ENCODE data around the gene RASL11B. TPM values are rescaled to one million over a fixed set of nuclear protein-coding genes. Genes with fewer than 3 reads are reported as not detected.
"Not testable (repeated sequence)": the region's sequence is repeated elsewhere in the genome, so short reads cannot be mapped to it uniquely, and the experiment has no call there.

The RASL11B gene, protein sequence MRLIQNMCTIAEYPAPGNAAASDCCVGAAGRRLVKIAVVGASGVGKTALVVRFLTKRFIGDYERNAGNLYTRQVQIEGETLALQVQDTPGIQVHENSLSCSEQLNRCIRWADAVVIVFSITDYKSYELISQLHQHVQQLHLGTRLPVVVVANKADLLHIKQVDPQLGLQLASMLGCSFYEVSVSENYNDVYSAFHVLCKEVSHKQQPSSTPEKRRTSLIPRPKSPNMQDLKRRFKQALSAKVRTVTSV
- total RNA-seq, result 0.11 TPM in 1 of 2 replicates, not detected in the other

DNA sequence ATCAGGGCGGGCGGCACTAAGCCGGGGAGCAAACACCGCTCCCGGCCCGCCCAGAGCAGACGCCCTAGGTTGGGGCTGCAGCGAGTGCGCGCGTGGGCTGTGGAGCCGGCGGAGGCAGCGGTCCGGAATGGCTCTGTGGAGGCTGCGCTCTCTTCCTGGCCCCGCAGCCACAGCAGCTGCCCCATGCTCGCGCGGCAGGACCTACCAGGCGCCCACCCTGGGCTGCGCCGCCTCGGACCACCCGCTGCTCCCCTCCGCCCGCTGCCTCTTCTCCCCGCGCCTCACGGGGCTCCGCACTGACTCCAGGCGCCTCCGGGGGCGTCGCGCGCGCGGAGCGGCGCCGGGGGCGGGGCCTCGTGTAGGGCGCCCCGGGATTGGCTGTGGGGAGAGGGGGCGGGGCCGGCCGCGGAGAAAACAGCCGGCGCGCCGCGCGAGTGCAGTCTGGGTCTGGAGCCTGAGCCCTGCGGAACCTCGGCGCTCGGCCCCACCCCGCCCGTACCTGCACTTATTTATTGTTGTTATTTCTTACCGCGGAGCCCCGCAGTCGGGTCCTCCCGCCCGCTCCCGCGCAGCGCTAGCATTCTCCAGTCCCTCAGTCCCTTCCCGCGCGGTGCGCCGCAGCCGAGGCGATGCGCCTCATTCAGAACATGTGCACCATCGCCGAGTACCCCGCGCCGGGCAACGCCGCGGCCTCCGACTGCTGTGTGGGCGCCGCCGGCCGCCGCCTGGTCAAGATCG is at the start of gene RASL11B:
RASL11B (plus strand) TSS at position 439 of the 738 bp plus-strand sequence; CDS start at position 630, 191 bp downstream.
- DNase-seq (ENCODE audit: low read depth, low spot score), result peak; percentile 13

DNA sequence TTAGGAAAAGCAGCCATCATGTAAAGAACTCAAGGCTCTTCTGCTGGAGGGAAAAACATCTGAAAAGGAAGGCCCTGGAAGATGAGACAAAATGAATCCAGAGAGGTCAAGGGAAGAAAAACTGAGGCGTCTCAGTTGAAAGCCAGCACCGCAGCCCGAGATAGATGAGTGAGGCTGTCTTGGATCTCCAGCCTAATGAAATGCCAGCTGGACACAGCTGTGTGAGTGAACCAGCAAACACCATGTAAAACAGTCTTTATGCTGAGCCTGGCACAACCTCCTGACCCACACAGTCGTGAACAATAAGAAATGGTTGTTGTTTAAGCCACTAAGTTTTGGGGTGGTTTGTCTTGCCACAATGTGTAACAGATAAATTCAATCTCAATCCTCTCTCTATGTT is 48.6 kb upstream of the RASL11B start:
- no peak for DNase-seq (ENCODE audit: low read depth, low spot score)

DNA sequence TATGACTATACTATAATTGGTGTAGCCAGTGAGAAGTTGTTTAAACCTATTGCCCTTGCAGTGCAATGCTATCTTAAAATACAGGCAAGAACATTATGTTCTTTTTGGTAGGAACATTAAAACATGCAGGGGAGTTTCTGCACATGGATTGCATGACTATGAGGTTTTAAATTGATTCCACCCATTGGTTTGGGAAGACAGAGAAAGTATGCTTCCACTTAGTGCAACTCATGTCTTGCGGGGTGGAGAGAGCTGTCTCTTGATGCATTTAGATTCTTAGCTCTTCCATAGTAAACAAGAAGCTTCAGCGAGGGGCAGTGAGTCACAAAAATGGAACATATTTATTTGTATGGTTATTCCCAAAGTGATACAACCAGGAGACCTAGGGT is 39.5 kb upstream of the RASL11B start:
- no peak for DNase-seq (ENCODE audit: low read depth, low spot score)

DNA sequence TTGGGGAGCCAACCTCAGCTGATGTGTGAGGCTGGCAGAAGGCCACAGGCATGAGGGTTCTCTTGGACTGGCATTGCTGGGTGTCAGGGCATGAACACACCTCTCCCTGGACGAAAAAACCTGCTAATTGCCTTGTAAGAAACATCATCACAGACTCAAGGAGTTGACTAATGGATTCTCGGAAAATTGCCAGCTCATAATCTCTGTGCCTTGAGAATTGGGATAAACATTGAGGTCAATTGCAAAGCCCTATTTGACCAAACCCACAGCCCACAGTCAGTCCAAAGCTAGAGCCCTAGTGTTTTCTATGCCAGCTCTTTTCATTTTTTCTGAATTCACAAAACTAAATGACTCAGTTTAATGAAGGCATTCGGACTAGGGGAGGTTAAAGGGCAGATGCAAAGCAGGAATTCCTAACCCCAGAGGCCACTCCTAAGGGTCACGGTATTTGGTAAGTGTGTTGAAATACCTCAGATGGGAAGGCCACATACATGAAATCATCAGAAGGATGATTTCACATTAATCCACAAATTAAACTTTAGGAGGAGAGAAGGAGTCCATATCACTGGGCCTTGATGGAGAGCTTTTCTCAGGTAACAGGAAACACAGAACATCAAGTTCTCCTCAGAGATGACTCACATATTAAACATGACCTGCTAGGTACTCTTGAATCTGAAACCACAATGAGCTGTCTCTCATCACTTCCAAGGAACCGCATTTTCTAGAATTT is 39.0 kb upstream of the RASL11B start:
- no peak for DNase-seq (ENCODE audit: low read depth, low spot score)

DNA sequence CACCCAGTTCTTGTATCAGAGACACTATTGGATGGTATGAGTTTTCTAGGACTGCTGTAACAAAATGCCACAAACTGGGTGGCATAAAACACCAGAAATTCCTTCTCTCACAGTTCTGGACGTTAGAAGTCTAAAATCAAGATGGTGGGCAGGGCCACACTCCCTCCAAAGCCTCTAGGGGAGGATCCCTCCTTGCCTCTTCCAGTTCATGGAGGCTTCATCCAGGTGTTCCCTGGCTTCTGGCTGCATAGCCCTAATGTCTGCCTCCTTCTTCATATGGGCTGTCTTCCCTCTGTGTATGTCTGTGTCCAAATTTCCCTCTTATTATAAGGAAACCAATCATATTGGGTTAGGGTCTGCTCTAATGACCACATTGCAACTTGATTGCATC is 38.4 kb upstream of the RASL11B start:
- DNase-seq (ENCODE audit: low read depth, low spot score), result no peak

DNA sequence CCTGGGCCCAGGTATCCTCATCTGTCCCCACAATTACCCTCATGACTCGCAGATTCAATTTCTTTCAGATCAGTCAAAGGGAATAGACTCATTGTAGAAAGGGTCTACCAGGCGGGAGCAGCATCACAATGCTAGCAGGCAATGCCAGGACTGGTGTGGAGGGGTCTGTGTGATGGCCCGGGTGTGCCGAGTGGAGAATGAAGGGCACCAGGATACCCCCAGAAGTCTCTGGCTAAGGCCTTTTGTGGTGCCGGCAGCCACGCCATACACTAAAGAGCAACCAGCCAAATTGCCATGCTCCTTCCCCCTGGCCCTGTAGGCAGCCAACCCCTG is 37.9 kb upstream of the RASL11B start:
- DNase-seq (ENCODE audit: low read depth, low spot score), result no peak

DNA sequence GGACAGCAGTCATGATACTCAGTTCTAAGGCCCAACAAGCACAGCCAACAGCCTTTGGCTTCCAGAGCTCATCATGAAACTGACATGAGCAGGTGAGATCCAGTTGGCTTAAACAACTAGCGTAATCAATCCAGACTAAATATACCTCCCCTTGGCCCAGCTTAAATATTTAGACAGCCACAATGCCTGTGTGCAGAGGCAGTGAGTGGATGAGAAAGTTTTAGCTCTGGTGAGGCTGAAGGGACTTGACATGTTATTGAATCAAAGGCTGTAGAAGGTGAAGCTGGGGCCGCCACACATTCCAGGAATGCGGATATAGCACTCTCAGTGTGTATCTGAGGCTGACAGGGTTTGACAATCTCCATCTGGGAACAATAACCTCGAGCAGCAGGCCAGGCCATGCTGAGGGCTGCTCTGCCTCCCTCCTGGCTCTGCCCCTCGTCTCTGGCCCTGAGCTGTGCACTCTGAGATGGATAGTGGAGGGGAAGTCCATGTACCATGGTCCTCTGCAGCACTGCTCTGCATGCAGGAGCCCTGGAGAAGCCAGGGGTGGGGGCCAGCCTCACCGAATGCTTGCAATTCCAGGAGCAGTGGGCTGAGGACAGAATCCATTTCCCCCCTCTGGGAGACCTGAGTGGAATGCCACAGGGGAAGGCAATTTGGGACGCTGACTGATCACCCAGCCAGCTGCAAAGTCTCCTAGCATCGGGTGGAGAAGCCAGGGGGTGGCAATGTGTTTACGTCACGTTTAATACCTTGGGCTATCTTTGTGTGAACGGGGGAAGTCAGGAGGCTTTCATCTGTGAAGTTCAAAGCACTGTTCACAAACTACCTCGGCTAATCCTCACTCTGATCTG is 37.3 kb upstream of the RASL11B start:
- no peak for DNase-seq (ENCODE audit: low read depth, low spot score)

DNA sequence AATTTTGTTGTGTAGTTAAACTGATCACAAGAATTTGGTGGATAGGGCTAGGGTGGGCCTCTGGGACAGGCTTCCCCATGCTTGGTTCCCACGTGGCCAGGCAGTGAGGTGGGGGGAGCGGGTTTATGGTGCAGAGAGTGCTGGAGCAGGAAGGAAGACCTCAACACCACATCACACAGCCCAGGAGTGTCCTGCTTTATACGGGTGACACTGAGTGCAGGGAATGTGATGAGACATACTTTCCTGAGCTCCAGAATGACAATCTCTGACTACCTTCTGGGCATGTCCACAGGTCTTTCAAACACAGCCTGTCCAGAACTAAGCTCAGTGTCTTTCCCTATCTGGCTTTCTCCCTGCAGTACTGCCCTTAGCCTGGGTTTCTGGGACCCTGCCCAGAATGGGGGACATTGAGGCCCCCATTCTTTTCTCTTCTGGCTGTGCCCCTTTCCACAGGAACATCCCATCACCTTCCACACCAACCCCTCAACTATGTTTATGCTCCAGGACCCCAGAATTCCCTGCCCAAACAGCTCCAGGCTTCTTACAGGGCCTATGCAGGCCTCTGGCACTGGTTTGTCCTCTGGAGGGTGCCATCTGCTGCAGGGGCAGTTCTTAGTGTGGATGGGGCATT is 36.5 kb upstream of the RASL11B start:
- DNase-seq (ENCODE audit: low read depth, low spot score), result no peak

DNA sequence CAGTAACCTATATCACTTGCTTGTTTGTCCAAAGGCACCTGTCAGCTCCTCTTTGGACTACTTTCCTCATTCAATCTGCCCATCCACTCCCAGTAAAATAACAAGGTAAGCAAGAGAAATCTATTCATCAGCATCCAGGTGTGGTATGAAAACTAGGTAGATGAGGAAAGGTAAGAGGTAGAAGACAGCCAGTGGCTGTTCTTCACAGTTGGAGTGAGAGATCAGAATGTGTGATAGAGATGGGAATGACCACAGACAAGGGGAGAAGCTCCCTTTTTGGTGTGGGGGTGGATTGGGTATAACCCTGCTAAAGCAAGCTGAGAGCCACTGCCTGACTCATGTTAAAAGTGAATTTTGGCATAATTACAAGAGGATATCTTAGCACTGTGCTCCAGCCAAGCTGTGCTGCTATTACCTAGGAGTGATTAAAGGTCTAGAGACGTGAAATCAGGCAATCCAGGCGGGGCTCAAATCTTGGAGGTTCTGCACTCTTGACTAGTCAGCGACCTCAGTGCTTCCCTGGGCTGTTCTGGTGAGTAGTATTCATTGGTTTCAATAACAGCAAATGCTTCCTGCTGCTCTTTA is 28.1 kb upstream of the RASL11B start:
- no peak for DNase-seq (ENCODE audit: low read depth, low spot score)

DNA sequence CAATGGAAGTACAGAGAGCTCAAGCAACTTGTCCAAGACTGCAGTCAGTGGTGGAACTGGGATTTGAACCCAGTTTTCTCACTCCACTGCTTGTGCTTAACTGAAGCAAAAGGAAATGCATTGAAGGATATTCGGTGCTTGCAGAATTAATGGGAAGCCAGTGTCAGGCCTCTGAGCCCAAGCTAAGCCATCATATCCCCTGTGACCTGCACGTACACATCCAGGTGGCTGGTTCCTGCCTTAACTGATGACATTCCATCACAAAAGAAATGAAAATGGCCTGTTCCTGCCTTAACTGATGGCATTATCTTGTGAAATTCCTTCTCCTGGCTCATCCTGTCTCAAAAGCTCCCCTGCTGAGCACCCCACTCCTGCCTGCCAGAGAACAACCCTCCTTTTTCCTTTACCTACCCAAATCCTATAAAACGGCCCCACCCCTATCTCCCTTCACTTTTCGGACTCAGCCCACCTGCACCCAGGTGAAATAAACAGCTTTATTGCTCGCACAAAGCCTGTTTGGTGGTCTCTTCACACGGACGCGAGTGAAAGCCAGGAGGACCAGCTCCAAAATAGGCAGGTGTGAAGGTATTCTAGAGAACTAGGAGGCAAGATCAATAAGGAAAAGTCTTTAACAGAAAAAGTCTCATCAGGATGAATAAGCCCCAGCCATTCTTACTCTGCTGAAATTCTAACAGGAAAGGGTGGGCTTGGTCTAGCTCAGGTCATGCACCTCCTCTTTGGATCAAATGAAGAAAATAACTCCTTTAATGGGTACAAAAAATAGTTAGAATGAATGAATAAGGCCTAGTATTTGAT is 27.3 kb upstream of the RASL11B start:
- not testable (repeated sequence) for DNase-seq (ENCODE audit: low read depth, low spot score)

DNA sequence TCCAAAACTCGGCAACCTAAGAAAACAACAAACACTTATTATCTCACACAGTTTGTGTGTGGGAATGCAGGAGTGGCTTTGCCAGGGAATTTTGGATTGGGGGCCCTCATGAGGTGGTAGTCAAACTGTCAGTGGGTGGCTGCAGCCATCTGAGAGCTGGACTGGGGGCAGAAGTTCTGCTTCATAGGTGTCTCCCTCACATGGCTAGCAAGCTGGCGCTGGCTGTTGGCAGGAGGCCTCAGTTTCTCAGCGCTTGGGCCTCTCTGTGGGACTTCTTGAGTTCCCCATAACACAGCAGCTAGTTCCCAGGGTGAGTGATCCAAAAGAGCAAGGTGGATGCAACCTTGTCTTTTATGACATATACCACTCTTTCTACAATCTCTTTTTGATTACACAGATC is 26.0 kb upstream of the RASL11B start:
- no peak for DNase-seq (ENCODE audit: low read depth, low spot score)

DNA sequence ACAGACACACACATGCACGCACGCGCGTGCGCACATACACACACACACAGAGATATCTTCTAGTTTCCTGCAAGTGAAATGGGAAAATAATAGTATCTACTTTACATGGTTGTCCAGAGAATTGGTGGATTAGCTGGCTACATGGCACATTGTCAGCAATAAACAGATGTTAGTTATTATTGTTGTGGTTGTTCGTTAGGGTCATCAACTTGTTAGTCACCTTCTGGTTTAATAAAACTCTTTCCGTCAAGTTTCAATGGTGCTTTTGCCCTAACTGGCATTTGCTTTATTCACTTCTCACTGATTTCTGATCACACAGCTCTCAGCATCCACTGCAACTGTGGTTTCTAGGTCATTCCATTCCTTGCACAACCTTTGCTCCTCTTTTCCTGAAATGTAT is 25.4 kb upstream of the RASL11B start:
- DNase-seq (ENCODE audit: low read depth, low spot score), result no peak

DNA sequence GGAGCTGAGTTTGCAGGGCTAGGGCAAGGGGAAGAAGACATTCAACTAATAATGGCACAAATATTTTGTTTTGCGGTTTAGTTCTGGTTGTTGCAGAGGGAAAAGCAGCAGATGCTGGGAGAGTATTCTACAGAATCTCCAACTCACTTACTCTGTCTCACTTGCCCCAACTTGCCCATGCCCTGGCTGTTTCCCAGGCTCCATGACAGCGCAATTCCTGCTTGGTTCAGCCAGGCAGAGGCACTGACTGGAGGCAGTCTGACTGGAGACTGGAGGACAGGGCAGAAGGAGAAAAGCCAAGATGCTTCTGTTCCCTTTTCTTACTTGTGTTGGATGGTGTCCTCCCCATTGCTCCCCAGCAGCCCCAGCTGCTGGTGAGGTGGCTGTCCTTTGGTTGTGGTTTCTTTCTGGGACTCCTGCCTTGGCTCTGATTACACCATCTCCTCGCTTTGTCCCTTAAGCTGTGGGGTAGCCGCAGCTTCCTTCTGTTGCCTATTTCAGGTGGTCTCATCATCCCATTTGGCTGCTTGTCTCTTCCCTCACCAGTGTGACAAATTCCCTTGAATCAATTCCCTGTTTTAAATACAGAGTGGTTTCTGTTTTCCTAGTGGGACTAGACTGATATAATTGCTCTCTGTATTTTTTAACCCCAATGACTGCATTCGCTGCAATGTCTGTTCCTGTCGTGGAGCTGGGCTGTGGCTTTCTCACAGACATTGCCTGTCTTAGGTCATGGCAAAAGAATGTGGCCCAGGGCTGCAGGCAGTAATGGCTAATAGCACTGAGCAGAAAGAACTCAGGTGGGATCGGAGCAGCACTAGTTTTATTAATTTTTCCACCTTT is 24.2 kb upstream of the RASL11B start:
- DNase-seq (ENCODE audit: low read depth, low spot score), result no peak

DNA sequence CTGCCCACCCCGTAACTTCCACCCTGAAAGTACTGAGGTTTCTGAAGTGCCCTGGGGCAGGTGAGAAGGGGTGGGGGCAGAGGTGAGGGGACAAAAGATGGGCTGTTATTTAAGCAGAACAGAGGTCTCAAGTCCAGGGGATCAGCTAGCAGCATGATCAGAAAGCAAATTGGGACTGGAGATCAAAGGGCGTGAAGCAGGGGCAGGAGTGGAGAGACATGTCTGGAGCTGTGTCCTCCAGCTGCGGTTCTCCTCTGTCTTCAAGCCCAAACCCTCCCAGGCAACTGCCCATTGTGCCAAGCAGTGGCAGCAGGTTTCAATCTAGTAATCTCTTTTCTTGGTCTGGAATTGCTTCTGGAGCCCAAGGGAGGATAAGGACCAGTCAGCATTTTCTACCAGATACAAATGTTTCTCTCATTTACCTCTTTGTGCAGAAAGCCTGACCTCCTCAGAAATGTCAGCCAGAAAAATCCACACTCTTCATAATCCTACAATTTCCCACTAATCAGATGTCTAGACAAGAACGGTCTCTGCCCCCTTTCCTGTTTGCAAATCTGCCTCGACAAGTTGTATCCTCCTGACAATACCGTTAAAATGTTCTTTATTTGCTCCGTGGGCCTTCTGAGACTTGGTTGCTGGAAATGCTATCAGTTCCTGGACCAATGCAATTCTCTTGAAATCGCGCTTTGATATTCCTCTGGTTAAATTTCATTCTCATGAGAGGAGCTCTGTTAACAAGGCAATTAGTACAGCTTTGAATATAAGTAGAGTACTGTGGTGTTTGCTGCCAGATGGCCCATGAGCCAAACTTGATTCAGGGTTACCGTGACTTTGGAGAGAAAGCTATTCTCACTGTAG is 23.2 kb upstream of the RASL11B start:
- no peak for DNase-seq (ENCODE audit: low read depth, low spot score)

DNA sequence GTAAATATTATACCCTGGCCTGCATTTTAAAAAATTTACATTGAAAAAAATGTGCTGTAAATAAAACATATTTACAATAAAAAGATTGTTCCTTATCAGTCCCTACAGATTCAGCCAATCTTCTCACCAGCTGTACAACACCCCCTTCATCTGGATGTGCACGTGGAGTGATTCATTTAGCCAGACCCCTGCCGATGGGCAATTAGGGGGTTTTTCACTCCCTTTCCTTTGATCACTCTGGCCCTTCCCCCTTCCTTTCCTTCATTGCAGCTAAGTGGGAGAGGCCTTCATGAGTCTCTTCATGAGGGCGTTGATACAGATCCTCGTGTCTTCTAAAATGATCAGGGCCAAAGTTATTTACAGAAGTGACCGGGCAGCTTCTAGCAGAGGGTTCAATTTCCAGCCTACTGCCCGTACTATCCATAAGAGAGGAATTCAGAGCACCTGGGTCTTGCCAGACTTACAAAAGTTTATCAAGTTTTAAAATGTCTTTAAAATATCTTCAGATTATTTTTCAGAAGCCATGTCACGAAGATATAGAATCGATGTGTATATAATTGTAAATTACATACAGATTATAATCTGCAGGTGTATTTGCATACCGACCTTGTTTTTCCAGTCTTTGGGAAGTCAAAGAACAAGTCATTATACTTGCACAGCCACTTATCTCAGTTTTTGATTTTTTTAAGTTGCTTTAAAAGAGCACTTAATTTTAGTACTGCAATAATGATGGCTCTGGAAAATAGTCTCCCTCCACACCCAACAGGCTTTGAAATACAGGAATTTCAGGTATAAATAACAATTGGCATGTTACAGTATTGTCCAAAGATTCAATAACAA is 21.4 kb upstream of the RASL11B start:
- no peak for DNase-seq (ENCODE audit: low read depth, low spot score)

DNA sequence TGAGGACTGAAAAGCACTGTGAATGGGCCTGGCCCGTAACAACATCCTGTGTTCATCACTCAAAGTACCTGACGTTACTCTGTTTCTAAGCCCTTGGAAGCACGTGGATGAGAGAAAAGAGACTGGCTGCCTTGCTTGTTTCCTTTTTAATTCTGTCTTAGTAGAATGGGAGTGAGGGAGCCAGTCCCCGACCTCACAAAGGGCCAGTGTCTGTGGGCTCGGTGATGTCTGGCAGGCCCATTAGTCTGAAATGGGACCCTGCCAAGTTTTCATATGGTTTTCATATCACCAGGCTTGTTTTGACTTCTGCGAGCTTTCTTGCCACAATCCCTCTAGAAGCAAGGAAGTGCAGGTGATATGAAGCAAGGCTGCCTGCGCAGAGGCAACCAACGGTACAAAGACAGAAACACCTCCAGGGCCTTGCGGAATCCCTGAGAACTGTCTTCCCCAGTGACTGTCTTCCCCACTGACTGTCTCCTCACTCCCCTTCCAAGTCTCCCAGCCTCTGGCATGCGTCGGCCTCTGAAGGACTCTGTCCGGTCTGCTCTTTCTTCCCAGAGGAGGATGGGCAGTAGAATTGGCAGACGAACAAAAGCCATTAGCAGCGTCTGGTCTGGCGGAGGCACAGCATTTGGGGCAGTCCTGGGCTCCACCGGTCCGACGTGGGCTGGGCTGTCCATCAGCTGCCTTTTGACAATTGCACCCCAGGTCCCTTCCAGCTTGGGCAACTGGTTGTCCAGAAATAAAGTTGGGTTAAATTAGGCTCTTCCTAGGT is 20.2 kb upstream of the RASL11B start:
- no peak for DNase-seq (ENCODE audit: low read depth, low spot score)

All from pulmonary artery endothelial cell (primary cell).